Common myeloid progenitor, CD34-positive (primary cell): ENCODE measurements around the gene TUFT1.

Experiments used
- CTCF ChIA-PET: fragments of 350-600 bp; sonication (Branson Sonifier 250); formaldehyde crosslinking; loops from one replicate; lab custom pipeline; 2021; ENCODE audit warnings: antibody characterized with exemption; lab: Charles Lee
- POLR2A ChIA-PET: fragments of 350-600 bp; sonication (Branson Sonifier 250); formaldehyde crosslinking; loops from one replicate; lab custom pipeline; 2021; ENCODE audit warnings: antibody characterized with exemption; lab: Charles Lee
- DNase-seq, 3 donors: peaks; one replicate each; pipeline versions ENCODE4 v3.0.0 to v3.0.0-alpha.2; 2013
- H3K27ac ChIP-seq, 2 experiments: 1 replicate in 1 of 2; 2 replicates in 1 of 2; pipeline ENCODE4 v1.7.0; 2013; ENCODE audit warnings: inconsistent platforms in 2 of 2, low read length in 2 of 2, mild to moderate bottlenecking in 2 of 2, low read depth in 1 of 2, moderate library complexity in 1 of 2; ENCODE audit not compliant: severe bottlenecking in 2 of 2, insufficient read depth in 1 of 2, poor library complexity in 1 of 2
- H3K27me3 ChIP-seq, 5 experiments: replicated peaks in 2 of 5; 1 replicate in 3 of 5; 2 replicates in 2 of 5; pipeline versions ENCODE4 v1.6.1 to v1.7.0; 2013; ENCODE audit warnings: low read length in 4 of 5, mild to moderate bottlenecking in 2 of 5, moderate library complexity in 2 of 5, inconsistent platforms in 1 of 5; ENCODE audit not compliant: insufficient read depth in 5 of 5, control insufficient read depth in 4 of 5
- H3K36me3 ChIP-seq, 4 experiments: 1 replicate in 2 of 4; 2 replicates in 2 of 4; pipeline versions ENCODE4 v1.6.1 to v1.7.0; 2013; ENCODE audit warnings: low read length in 3 of 4, control low read depth in 1 of 4, mild to moderate bottlenecking in 1 of 4; ENCODE audit not compliant: control insufficient read depth in 4 of 4, insufficient read depth in 4 of 4
- H3K4me1 ChIP-seq, 4 experiments: 1 replicate in 3 of 4; 2 replicates in 1 of 4; pipeline versions ENCODE4 v1.6.1 to v1.7.1; 2013; ENCODE audit warnings: low read length in 3 of 4, mild to moderate bottlenecking in 3 of 4, control low read depth in 1 of 4, inconsistent platforms in 1 of 4, moderate library complexity in 1 of 4; ENCODE audit not compliant: control insufficient read depth in 4 of 4, insufficient read depth in 4 of 4; ENCODE audit errors: control extremely low read depth in 1 of 4
- H3K4me3 ChIP-seq, 7 experiments: 1 replicate in 4 of 7; 2 replicates in 3 of 7; pipeline versions ENCODE4 v1.5.1 to v1.7.0; 2013; ENCODE audit warnings: mild to moderate bottlenecking in 7 of 7, low read length in 6 of 7, moderate library complexity in 6 of 7, inconsistent platforms in 2 of 7, low read depth in 2 of 7, control low read depth in 1 of 7; ENCODE audit not compliant: insufficient read depth in 4 of 7, control insufficient read depth in 1 of 7; ENCODE audit errors: extremely low read depth in 1 of 7
- H3K9me3 ChIP-seq, 5 experiments: 1 replicate in 4 of 5; 2 replicates in 1 of 5; pipeline versions ENCODE4 v1.6.1 to v1.7.1; 2013; ENCODE audit warnings: low read length in 4 of 5, mild to moderate bottlenecking in 2 of 5, inconsistent platforms in 1 of 5, low read depth in 1 of 5, moderate library complexity in 1 of 5; ENCODE audit not compliant: control insufficient read depth in 4 of 5, insufficient read depth in 2 of 5; ENCODE audit errors: control extremely low read depth in 1 of 5
- WGBS: methylation state at CpG from one replicate; pipeline ENCODE4 v1.1.5; 2013; ENCODE audit not compliant: insufficient coverage; 5-methylcytosine and 5-hydroxymethylcytosine counted together

Gene TUFT1

DNA sequence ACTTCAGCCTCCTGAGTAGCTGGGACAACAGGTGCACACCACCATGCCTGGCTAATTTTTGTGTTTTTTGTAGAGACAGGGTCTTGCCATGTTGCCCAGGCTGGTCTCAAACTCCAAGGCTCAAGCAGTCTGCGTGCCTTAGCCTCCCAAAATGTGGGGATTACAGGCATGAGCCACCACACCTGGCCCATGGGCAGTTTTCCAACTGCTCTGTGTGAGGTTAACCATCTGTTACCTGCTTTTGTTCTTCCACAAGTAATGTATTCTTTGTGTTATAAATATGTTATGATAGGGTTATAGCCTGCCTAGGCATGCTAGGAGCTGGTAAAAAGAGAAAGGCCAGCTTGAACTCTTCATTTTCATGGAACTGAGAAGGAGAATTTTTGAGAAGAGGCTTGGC, 30.7 kb downstream of the TUFT1 start:
- Histone ChIP-seq H3K4me3 (no peak overlapping the region), H3K36me3 (peaks cover 0 to 1% (median 0%) of the 10 kb centered on the region in 4 experiments), H3K27me3 (no peaks in the 10 kb centered on the region), H3K4me1 (no peaks in the 10 kb centered on the region), H3K9me3 (no peaks in the 10 kb centered on the region), H3K27ac (no peak overlapping the region)
- no peak for DNase-seq
- WGBS: 100% methylated on average over 1 of the region's 1 CpG
- CTCF ChIA-PET: interaction anchor here (0.9 kb wide), 1 partner anchor 47 kb away, joined by 3 read pairs; no protein-coding TSS in a partner anchor
- POLR2A ChIA-PET: no interaction called here

DNA sequence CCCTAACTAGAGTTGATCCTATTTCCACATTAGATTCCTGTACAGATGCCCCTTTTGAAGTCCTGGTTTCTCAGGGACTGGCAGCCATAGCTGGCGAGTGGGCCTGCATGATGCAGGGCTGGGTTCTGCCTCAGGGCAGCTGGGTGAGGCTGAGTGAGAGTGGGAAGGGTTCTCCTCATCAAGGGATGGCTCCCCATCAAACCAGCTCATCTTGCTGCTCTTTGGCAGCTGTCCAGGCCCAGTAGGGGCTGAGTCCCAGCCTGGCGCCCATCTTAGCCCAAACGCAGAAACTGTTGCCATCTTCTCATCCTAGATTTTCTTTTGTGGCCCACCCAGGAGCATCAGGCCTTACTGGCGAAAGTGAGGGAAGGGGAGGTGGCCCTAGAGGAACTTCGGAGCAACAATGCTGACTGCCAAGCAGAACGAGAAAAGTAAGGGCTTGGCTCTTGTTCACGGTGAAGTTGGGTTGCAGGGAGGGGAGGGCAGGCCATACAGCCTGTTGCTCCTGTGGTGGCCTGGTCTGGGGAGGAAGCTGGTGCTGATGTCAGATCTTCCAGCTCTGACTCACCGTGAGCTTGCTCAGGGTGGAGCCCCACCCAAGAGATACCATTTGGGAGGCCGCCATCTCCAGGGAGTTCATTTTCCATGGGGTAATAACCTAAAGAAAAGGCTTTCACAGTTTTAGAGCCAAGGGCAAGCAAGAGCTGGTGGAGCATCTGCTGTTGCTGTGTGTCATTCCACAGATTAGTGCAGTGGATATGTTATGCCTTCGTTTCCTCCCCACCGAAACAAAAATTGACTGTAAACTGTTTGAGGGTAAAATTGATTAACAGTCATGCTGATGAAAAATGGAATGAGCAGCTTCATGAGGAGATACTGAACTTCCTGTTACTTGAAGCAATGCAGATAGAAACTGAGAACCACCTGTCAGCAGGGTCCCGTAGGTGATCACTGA, 34.7 kb downstream of the TUFT1 start:
- H3K4me1 ChIP-seq: no peaks in the 10 kb centered on the region

GRCh38 chr1:151577173-151577572, 37.1 kb downstream of the TUFT1 start:
- H3K4me1 ChIP-seq: no peaks in the 10 kb centered on the region
- no peak overlapping the region for H3K27ac ChIP-seq
- no peak overlapping the region for H3K4me3 ChIP-seq
- CTCF ChIA-PET: interaction anchor here (1.3 kb wide), 1 partner anchor 17 kb away, joined by 5 read pairs; no protein-coding TSS in a partner anchor
- POLR2A ChIA-PET: no interaction called here
- no peaks in the 10 kb centered on the region for H3K36me3 ChIP-seq
- DNase-seq: no peak
- no peaks in the 10 kb centered on the region for H3K9me3 ChIP-seq
- no peaks in the 10 kb centered on the region for H3K27me3 ChIP-seq
- no CpG with 5 or more reads among the region's 2 CpGs for WGBS

More for the DNA sequence above, 34.7 kb downstream of the TUFT1 start:
- WGBS: 97% methylated on average over 12 of the region's 12 CpGs
- no peak overlapping the region for H3K4me3 ChIP-seq
- no peak overlapping the region for H3K27ac ChIP-seq
- no peaks in the 10 kb centered on the region for H3K36me3 ChIP-seq
- CTCF ChIA-PET: interaction anchor here (0.8 to 1.2 kb wide), 2 partner anchors 15 to 18 kb away, joined by 3 read pairs; no protein-coding TSS in a partner anchor
- POLR2A ChIA-PET: no interaction called here
- H3K9me3 ChIP-seq: no peaks in the 10 kb centered on the region
- no peaks in the 10 kb centered on the region for H3K27me3 ChIP-seq
- peak in 1 of 3 donors; percentile 8 for DNase-seq

DNA sequence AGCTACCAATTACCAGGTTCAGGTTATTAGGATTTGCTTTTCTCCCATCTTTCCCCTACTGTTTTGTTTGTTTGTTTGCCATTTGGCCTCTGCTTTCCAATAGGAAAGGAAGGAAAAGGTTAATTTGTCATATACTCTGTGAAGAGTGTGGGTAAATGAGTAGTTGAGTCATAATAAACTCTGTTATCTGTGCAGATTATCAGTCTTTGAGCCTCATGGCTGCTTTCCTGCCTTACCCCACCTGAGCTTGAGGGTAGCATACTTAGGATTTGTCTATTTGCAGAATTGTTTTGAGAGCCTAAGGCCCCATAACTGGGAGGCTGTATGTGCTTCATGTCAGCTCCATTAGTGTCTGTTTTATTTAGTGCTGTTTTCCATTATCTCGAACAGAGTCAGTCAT, 38.8 kb downstream of the TUFT1 start:
- no peaks in the 10 kb centered on the region for H3K4me1 ChIP-seq
- WGBS: no CpG with 5 or more reads among the region's 1 CpG
- DNase-seq: no peak
- H3K27me3 ChIP-seq: no peaks in the 10 kb centered on the region
- no peak overlapping the region for H3K27ac ChIP-seq
- no peaks in the 10 kb centered on the region for H3K9me3 ChIP-seq
- ChIA-PET CTCF (interaction anchor here (1.1 to 1.4 kb wide), 3 partner anchors 9 to 15 kb away, joined by 3 to 5 read pairs (median 4); no protein-coding TSS in a partner anchor), POLR2A (no interaction called here)
- no peaks in the 10 kb centered on the region for H3K36me3 ChIP-seq
- no peak overlapping the region for H3K4me3 ChIP-seq

- POLR2A ChIA-PET: no interaction called here
These were observed 39.5 kb downstream of the TUFT1 start for GRCh38 chr1:151579436-151580225.

GRCh38 chr1:151581451-151581850, 41.3 kb downstream of the TUFT1 start:
- CTCF ChIA-PET: no interaction called here
- 100% methylated on average over 5 of the region's 5 CpGs for WGBS

More at GRCh38 chr1:151579436-151580225, 39.5 kb downstream of the TUFT1 start:
- no peak for DNase-seq
- no peaks in the 10 kb centered on the region for H3K36me3 ChIP-seq
- 92% methylated on average over 6 of the region's 8 CpGs for WGBS
- no peaks in the 10 kb centered on the region for H3K4me1 ChIP-seq
- H3K27me3 ChIP-seq: no peaks in the 10 kb centered on the region
- H3K9me3 ChIP-seq: no peaks in the 10 kb centered on the region
- no peak overlapping the region for H3K27ac ChIP-seq
- CTCF ChIA-PET: interaction anchor here (1.1 to 1.4 kb wide), 2 partner anchors 8 to 10 kb away, joined by 3 to 4 read pairs; no protein-coding TSS in a partner anchor
- H3K4me3 ChIP-seq: no peak overlapping the region

More at GRCh38 chr1:151581451-151581850, 41.3 kb downstream of the TUFT1 start:
- Histone ChIP-seq H3K4me1 (peaks cover 0 to 11% (median 6%) of the 10 kb centered on the region in 4 experiments), H3K36me3 (no peaks in the 10 kb centered on the region), H3K27ac (no peak overlapping the region), H3K4me3 (no peak overlapping the region), H3K9me3 (no peaks in the 10 kb centered on the region), H3K27me3 (no peaks in the 10 kb centered on the region)
- DNase-seq: no peak
- POLR2A ChIA-PET: no interaction called here
